Stimulated activated CD4-positive, alpha-beta T cell treated with anti-CD3 and anti-CD28 coated beads, Interleukin-4, amount 100 ng/mL, for 1 hour (primary cell): ENCODE results near the gene PTPRR.
"Not testable (repeated sequence)": the region's sequence is repeated elsewhere in the genome, so short reads cannot be mapped to it uniquely, and the experiment has no call there.

ENCODE experiments used
- DNase-seq: peaks from one replicate; pipeline ENCODE4 v3.0.0-alpha.2; 2020

Gene PTPRR

GRCh38 chr12:70736351-70737133 is 184.0 kb downstream of the PTPRR start:
- DNase-seq, result no peak

GRCh38 chr12:70735197-70735596 is 185.3 kb downstream of the PTPRR start:
- not testable (repeated sequence) for DNase-seq

GRCh38 chr12:70733385-70733784 is 187.2 kb downstream of the PTPRR start:
- DNase-seq, result no peak

GRCh38 chr12:70732287-70732686 is 188.3 kb downstream of the PTPRR start:
- no peak for DNase-seq

GRCh38 chr12:70730675-70731180 is 189.8 kb downstream of the PTPRR start:
- DNase-seq, result no peak

- no peak for DNase-seq
Measured at GRCh38 chr12:70724444-70724843, 196.1 kb downstream of the PTPRR start.

- DNase-seq, result no peak
Measured at GRCh38 chr12:70722584-70723343, 197.8 kb downstream of the PTPRR start.

- DNase-seq, result no peak
Measured at GRCh38 chr12:70721656-70722357, 198.7 kb downstream of the PTPRR start.

- no peak for DNase-seq
Measured at GRCh38 chr12:70721216-70721615, 199.3 kb downstream of the PTPRR start.

- DNase-seq, result peak; percentile 23
Measured at GRCh38 chr12:70719672-70720420, 200.7 kb downstream of the PTPRR start.

GRCh38 chr12:70719071-70719470 is 201.5 kb downstream of the PTPRR start:
- DNase-seq, result no peak

GRCh38 chr12:70711831-70712230 is 208.7 kb downstream of the PTPRR start:
- DNase-seq, result no peak

GRCh38 chr12:70709022-70709421 is 211.5 kb downstream of the PTPRR start:
- DNase-seq, result no peak

GRCh38 chr12:70706611-70707010 is 213.9 kb downstream of the PTPRR start:
- no peak for DNase-seq

- DNase-seq, result no peak
Measured at GRCh38 chr12:70698345-70698744, 222.2 kb downstream of the PTPRR start.

GRCh38 chr12:70695361-70696023 is 225.0 kb downstream of the PTPRR start:
- DNase-seq, result no peak

GRCh38 chr12:70692681-70693288 is 227.8 kb downstream of the PTPRR start:
- no peak for DNase-seq

GRCh38 chr12:70691018-70691672 is 229.4 kb downstream of the PTPRR start:
- no peak for DNase-seq

- DNase-seq, result no peak
Measured at GRCh38 chr12:70686907-70687306, 233.6 kb downstream of the PTPRR start.

- no peak for DNase-seq
Measured at GRCh38 chr12:70686299-70686698, 234.2 kb downstream of the PTPRR start.

GRCh38 chr12:70683976-70684375 is 236.6 kb downstream of the PTPRR start:
- no peak for DNase-seq
